ENCODE results near the gene STK39.

STK39 gene

GRCh38 chr2:168169097-168169745 is 78.2 kb downstream of the STK39 start:
- Mint-ChIP-seq H3K36me3 (peaks cover 8% of the 10 kb centered on the region), H3K9me3 (no peaks in the 10 kb centered on the region), H3K4me3 (no peak overlapping the region), H3K27ac (peak overlapping the region; percentile 35), H3K4me1 (peaks cover 53% of the 10 kb centered on the region)
- DNase-seq (ENCODE audit: low spot score in 2 of 2) (no peak), ATAC-seq (no peak)

- Mint-ChIP-seq H3K9me3 (no peaks in the 10 kb centered on the region), H3K4me3 (no peak overlapping the region), H3K36me3 (peaks cover 23% of the 10 kb centered on the region), H3K27ac (peak overlapping the region; percentile 22), H3K4me1 (peaks cover 49% of the 10 kb centered on the region)
- DNase-seq (ENCODE audit: low spot score in 2 of 2) (no peak), ATAC-seq (no peak)
These were observed 79.7 kb downstream of the STK39 start for GRCh38 chr2:168167511-168168263.

GRCh38 chr2:168166902-168167510 is 80.4 kb downstream of the STK39 start:
- Mint-ChIP-seq H3K4me1 (peaks cover 49% of the 10 kb centered on the region), H3K4me3 (no peak overlapping the region), H3K9me3 (no peaks in the 10 kb centered on the region), H3K36me3 (peaks cover 30% of the 10 kb centered on the region), H3K27ac (peak overlapping the region; percentile 22)
- DNase-seq (ENCODE audit: low spot score in 2 of 2) (no peak), ATAC-seq (peak; percentile 97)

GRCh38 chr2:168165985-168166901 is 81.2 kb downstream of the STK39 start:
- Mint-ChIP-seq H3K36me3 (peaks cover 38% of the 10 kb centered on the region), H3K27ac (peak overlapping the region; percentile 22), H3K4me1 (peaks cover 48% of the 10 kb centered on the region), H3K4me3 (no peak overlapping the region), H3K9me3 (no peaks in the 10 kb centered on the region)
- DNase-seq (ENCODE audit: low spot score in 2 of 2) (no peak), ATAC-seq (peak; percentile 20)

- H3K4me1 Mint-ChIP-seq, result peaks cover 40% of the 10 kb centered on the region
- no peak overlapping the region for H3K4me3 Mint-ChIP-seq
These were observed 82.0 kb downstream of the STK39 start for GRCh38 chr2:168165397-168165796.

GRCh38 chr2:168160897-168161296 is 86.5 kb downstream of the STK39 start:
- Mint-ChIP-seq H3K4me3 (no peak overlapping the region), H3K4me1 (peaks cover 27% of the 10 kb centered on the region), H3K9me3 (no peaks in the 10 kb centered on the region), H3K27ac (no peak overlapping the region), H3K36me3 (peaks cover 45% of the 10 kb centered on the region)
- ATAC-seq (no peak), DNase-seq (ENCODE audit: low spot score in 2 of 2) (no peak)

More at GRCh38 chr2:168165397-168165796, 82.0 kb downstream of the STK39 start:
- H3K36me3 Mint-ChIP-seq, result peaks cover 38% of the 10 kb centered on the region
- no peak overlapping the region for H3K27ac Mint-ChIP-seq
- DNase-seq (ENCODE audit: low spot score in 2 of 2) (no peak), ATAC-seq (no peak)
- no peaks in the 10 kb centered on the region for H3K9me3 Mint-ChIP-seq

- ATAC-seq (no peak), DNase-seq (ENCODE audit: low spot score in 2 of 2) (no peak)
- no peak overlapping the region for H3K4me3 Mint-ChIP-seq
- H3K4me1 Mint-ChIP-seq, result peaks cover 19% of the 10 kb centered on the region
- peaks cover 50% of the 10 kb centered on the region for H3K36me3 Mint-ChIP-seq
- no peaks in the 10 kb centered on the region for H3K9me3 Mint-ChIP-seq
- no peak overlapping the region for H3K27ac Mint-ChIP-seq
These were observed 87.4 kb downstream of the STK39 start for GRCh38 chr2:168159754-168160585.

- H3K9me3 Mint-ChIP-seq, result no peaks in the 10 kb centered on the region
- DNase-seq (ENCODE audit: low spot score in 2 of 2) (no peak), ATAC-seq (no peak)
- H3K4me3 Mint-ChIP-seq, result no peak overlapping the region
- peaks cover 24% of the 10 kb centered on the region for H3K4me1 Mint-ChIP-seq
- H3K27ac Mint-ChIP-seq, result peak overlapping the region; percentile 43
- peaks cover 41% of the 10 kb centered on the region for H3K36me3 Mint-ChIP-seq
These were observed 88.8 kb downstream of the STK39 start for GRCh38 chr2:168158586-168158985.

GRCh38 chr2:168157926-168158325 is 89.5 kb downstream of the STK39 start:
- Mint-ChIP-seq H3K4me3 (no peak overlapping the region), H3K9me3 (no peaks in the 10 kb centered on the region), H3K36me3 (peaks cover 34% of the 10 kb centered on the region), H3K27ac (peak overlapping the region; percentile 43), H3K4me1 (peaks cover 27% of the 10 kb centered on the region)
- DNase-seq (ENCODE audit: low spot score in 2 of 2) (no peak), ATAC-seq (no peak)

GRCh38 chr2:168157070-168157469 is 90.3 kb downstream of the STK39 start:
- DNase-seq (ENCODE audit: low spot score in 2 of 2) (no peak), ATAC-seq (no peak)
- H3K4me3 Mint-ChIP-seq, result no peak overlapping the region
- peak overlapping the region; percentile 56 for H3K27ac Mint-ChIP-seq
- H3K36me3 Mint-ChIP-seq, result peaks cover 26% of the 10 kb centered on the region
- H3K4me1 Mint-ChIP-seq, result peaks cover 33% of the 10 kb centered on the region
- H3K9me3 Mint-ChIP-seq, result no peaks in the 10 kb centered on the region

- Mint-ChIP-seq H3K27ac (peak overlapping the region; percentile 56), H3K4me3 (no peak overlapping the region), H3K36me3 (peaks cover 21% of the 10 kb centered on the region), H3K9me3 (no peaks in the 10 kb centered on the region), H3K4me1 (peaks cover 34% of the 10 kb centered on the region)
- ATAC-seq (peak; percentile 60), DNase-seq (ENCODE audit: low spot score in 2 of 2) (no peak)
These were observed 90.7 kb downstream of the STK39 start for GRCh38 chr2:168156661-168157060.

- Mint-ChIP-seq H3K36me3 (peaks cover 17% of the 10 kb centered on the region), H3K9me3 (no peaks in the 10 kb centered on the region), H3K4me1 (peaks cover 34% of the 10 kb centered on the region), H3K27ac (no peak overlapping the region), H3K4me3 (no peak overlapping the region)
- DNase-seq (ENCODE audit: low spot score in 2 of 2) (no peak), ATAC-seq (no peak)
These were observed 91.7 kb downstream of the STK39 start for GRCh38 chr2:168155680-168156079.

- Mint-ChIP-seq H3K4me3 (no peak overlapping the region), H3K27ac (no peak overlapping the region), H3K36me3 (peaks cover 17% of the 10 kb centered on the region), H3K9me3 (no peaks in the 10 kb centered on the region), H3K4me1 (peaks cover 34% of the 10 kb centered on the region)
- ATAC-seq, result no peak
- DNase-seq (ENCODE audit: low spot score in 2 of 2), result no peak
These were observed 92.3 kb downstream of the STK39 start for GRCh38 chr2:168155046-168155445.

GRCh38 chr2:168152902-168153530 is 94.4 kb downstream of the STK39 start:
- Mint-ChIP-seq H3K9me3 (no peaks in the 10 kb centered on the region), H3K27ac (peak overlapping the region; percentile 24), H3K4me3 (no peak overlapping the region), H3K4me1 (peaks cover 39% of the 10 kb centered on the region), H3K36me3 (peaks cover 17% of the 10 kb centered on the region)
- DNase-seq (ENCODE audit: low spot score in 2 of 2) (no peak), ATAC-seq (no peak)
